ENCODE results near the gene RIPPLY2.

DNA sequence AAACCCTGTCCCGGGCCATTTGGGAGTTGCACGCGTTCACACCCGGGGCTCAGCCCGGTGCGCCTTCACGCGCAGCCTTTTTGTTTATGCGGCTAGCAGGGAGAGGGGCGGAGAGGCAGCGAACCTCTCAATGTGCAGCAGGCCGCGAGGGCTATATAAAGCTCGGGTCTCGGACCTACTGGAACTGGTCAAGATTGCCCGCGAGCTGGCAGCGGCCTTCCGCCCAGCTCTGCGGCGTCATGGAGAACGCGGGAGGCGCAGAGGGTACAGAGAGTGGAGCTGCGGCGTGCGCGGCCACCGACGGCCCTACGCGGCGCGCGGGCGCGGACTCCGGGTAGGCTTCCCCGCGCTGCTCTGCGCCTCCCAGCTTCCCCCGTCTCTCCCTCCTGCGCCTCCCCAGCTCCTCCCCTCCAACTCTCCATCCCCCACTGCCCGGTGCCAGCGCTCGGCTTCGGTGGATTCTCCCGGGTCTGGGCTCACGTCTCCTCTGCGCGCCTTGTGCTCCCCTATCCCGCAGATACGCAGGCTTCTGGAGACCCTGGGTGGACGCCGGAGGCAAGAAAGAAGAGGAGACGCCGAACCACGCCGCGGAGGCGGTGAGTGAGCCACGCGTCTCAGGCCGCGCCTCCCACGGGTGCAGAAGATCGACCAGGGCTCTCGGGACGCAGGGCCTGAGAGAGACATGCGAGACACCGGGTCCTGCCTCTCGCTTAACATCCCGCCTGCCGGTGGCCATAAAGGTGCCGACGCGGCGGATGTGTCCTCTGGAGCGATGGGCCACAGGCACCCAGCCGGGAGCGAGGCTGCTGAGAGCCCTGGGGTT, at the start of gene RIPPLY2:
- TF ChIP-seq, protein P1, sequence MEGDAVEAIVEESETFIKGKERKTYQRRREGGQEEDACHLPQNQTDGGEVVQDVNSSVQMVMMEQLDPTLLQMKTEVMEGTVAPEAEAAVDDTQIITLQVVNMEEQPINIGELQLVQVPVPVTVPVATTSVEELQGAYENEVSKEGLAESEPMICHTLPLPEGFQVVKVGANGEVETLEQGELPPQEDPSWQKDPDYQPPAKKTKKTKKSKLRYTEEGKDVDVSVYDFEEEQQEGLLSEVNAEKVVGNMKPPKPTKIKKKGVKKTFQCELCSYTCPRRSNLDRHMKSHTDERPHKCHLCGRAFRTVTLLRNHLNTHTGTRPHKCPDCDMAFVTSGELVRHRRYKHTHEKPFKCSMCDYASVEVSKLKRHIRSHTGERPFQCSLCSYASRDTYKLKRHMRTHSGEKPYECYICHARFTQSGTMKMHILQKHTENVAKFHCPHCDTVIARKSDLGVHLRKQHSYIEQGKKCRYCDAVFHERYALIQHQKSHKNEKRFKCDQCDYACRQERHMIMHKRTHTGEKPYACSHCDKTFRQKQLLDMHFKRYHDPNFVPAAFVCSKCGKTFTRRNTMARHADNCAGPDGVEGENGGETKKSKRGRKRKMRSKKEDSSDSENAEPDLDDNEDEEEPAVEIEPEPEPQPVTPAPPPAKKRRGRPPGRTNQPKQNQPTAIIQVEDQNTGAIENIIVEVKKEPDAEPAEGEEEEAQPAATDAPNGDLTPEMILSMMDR (IDR thresholded peaks at IDR 0.05 in 2 of 3, conservative IDR thresholded peaks at IDR 0.05 in 1 of 3; ENCODE audit: insufficient read depth in 2 of 3, low read depth in 1 of 3, low read length in 3 of 3): no peak
- no peak for TF ChIP-seq RAD21 (CRISPR knock-in tag; conservative IDR thresholded peaks at IDR 0.05 in 1 of 2, IDR thresholded peaks at IDR 0.05 in 1 of 2)
- TF ChIP-seq, protein P2, sequence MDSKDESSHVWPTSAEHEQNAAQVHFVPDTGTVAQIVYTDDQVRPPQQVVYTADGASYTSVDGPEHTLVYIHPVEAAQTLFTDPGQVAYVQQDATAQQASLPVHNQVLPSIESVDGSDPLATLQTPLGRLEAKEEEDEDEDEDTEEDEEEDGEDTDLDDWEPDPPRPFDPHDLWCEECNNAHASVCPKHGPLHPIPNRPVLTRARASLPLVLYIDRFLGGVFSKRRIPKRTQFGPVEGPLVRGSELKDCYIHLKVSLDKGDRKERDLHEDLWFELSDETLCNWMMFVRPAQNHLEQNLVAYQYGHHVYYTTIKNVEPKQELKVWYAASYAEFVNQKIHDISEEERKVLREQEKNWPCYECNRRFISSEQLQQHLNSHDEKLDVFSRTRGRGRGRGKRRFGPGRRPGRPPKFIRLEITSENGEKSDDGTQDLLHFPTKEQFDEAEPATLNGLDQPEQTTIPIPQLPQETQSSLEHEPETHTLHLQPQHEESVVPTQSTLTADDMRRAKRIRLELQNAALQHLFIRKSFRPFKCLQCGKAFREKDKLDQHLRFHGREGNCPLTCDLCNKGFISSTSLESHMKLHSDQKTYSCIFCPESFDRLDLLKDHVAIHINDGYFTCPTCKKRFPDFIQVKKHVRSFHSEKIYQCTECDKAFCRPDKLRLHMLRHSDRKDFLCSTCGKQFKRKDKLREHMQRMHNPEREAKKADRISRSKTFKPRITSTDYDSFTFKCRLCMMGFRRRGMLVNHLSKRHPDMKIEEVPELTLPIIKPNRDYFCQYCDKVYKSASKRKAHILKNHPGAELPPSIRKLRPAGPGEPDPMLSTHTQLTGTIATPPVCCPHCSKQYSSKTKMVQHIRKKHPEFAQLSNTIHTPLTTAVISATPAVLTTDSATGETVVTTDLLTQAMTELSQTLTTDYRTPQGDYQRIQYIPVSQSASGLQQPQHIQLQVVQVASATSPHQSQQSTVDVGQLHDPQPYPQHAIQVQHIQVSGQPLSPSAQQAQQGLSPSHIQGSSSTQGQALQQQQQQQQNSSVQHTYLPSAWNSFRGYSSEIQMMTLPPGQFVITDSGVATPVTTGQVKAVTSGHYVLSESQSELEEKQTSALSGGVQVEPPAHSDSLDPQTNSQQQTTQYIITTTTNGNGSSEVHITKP (IDR thresholded peaks at IDR 0.05; ENCODE audit: partially characterized antibody): no peak
- TF ChIP-seq ZKSCAN8 (CRISPR knock-in tag; IDR thresholded peaks at IDR 0.05): no peak
- TF ChIP-seq ZNF583 (CRISPR knock-in tag; IDR thresholded peaks at IDR 0.05): no peak
- TF ChIP-seq ZNF41 (CRISPR knock-in tag; conservative IDR thresholded peaks at IDR 0.05): no peak
- no peak for TF ChIP-seq KAT2B (IDR thresholded peaks at IDR 0.05; ENCODE audit: low read depth, low read length)
- TF ChIP-seq POLR3G (IDR thresholded peaks at IDR 0.05; ENCODE audit: extremely low read depth, insufficient read length, insufficient replicate concordance): no peak
- TF ChIP-seq EGR1 (conservative IDR thresholded peaks at IDR 0.05): no peak
- TF ChIP-seq ZNF780A (CRISPR knock-in tag; IDR thresholded peaks at IDR 0.05): no peak
